ENCODE results near the gene ANO6.

The ANO6 gene

DNA sequence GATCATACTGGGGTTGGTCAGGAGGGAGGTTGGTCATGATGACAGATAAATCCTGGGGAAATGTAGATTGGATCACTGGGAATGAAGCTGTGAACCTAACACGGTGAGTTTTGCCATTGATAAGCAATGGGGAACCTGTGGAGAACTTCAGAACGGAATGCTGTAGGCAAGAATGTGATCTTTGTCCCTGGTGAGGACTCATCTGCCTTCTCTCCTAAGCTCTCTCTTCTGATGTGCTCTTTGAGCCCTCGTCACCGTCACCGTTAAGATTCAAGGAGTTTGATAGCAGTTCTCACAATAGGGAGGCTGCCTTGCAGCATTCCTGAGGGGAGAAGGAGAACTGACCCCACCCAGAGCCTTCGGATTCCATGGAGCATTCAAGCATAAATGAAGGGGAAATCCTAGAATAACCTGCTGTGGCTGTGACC is 217.6 kb downstream of the ANO6 start:
- no peak overlapping the region for H3K4me3 ChIP-seq (ENCODE audit: low read length)
- TF ChIP-seq, protein P1, sequence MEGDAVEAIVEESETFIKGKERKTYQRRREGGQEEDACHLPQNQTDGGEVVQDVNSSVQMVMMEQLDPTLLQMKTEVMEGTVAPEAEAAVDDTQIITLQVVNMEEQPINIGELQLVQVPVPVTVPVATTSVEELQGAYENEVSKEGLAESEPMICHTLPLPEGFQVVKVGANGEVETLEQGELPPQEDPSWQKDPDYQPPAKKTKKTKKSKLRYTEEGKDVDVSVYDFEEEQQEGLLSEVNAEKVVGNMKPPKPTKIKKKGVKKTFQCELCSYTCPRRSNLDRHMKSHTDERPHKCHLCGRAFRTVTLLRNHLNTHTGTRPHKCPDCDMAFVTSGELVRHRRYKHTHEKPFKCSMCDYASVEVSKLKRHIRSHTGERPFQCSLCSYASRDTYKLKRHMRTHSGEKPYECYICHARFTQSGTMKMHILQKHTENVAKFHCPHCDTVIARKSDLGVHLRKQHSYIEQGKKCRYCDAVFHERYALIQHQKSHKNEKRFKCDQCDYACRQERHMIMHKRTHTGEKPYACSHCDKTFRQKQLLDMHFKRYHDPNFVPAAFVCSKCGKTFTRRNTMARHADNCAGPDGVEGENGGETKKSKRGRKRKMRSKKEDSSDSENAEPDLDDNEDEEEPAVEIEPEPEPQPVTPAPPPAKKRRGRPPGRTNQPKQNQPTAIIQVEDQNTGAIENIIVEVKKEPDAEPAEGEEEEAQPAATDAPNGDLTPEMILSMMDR (conservative IDR thresholded peaks at IDR 0.05; ENCODE audit: low read depth, low read length) = no peak
- no peak for DNase-seq (ENCODE audit: low read depth)

DNA sequence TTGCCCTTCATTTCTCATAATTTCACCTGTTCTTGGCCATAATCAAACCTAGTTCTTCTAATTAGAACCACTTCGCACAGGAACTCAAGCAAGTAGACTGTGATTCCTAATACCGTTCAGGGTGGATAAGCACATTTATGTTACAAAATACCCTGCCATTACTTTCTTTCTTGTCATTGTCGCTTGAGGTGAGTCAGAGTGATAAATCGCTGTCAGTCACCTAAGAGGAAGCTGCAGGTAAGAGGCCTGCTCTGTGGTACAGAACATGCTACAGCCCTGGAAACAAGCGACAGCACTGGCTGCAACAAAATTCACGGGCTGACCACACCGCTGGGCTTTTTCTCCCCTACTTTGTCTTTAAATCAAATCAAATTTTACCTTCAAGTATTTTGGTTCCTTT is 218.2 kb downstream of the ANO6 start:
- TF ChIP-seq, protein P1 (conservative IDR thresholded peaks at IDR 0.05; ENCODE audit: low read depth, low read length) = no peak
- no peak overlapping the region for H3K4me3 ChIP-seq (ENCODE audit: low read length)
- DNase-seq (ENCODE audit: low read depth) = no peak

DNA sequence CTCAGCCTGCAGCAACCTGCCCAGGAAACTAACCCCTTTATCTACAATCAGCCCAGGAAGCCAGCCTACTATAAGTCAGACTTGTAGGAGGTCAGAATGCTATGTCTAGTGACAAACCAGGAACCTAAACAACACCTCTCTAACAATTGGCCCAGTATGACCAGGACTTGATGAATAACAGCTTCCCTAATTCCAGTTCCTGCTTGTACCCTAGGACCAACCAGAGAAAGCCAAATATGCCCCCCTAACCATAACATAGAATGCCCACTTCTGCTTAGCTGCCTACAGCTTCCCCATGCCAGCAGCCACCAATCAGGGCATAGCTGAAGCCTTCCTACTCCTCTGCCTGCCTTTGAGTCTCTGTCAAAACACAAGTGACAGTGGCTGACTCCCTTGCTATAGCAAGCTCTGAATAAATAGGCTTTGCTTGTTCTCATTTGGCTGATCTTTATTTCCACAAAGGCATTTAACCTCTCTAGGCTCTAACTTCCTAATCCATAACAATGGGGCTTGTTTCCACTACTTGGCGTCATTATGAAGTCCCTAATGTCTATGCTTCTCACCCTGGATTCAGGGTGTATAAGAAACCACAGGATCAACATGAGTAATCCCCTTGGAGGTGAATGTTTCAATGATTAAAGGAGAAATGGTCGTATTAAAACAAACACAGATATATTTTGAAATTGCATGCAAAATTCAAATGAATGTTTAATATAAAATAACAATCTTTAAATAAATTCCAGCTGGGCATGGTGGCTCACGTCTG is 220.2 kb downstream of the ANO6 start:
- DNase-seq (ENCODE audit: low read depth) = peak; percentile 80
- TF ChIP-seq, protein P1 (conservative IDR thresholded peaks at IDR 0.05; ENCODE audit: low read depth, low read length) = no peak
- H3K4me3 ChIP-seq (ENCODE audit: low read length) = no peak overlapping the region

DNA sequence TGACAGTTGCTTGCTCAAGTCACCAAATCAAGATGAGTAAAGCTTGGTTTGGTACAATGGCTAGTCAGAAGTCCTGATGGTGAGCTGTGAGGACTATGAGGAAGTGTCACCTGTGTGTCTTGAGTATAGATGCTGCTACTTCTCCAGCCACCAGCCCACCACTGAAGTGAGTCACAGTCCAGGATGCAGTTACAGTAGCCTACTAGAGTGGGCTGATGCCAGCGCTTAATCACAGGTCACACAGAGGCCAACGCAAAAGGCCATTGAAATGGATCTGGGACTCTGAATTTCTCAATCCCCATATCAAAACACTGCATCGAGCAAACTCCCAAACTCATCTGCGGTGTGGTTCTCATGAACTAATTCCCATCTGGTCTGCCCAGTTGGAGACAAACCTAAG is 223.1 kb downstream of the ANO6 start:
- H3K4me3 ChIP-seq (ENCODE audit: low read length) = no peak overlapping the region
- TF ChIP-seq, protein P1 (conservative IDR thresholded peaks at IDR 0.05; ENCODE audit: low read depth, low read length) = no peak
- DNase-seq (ENCODE audit: low read depth) = peak; percentile 26

DNA sequence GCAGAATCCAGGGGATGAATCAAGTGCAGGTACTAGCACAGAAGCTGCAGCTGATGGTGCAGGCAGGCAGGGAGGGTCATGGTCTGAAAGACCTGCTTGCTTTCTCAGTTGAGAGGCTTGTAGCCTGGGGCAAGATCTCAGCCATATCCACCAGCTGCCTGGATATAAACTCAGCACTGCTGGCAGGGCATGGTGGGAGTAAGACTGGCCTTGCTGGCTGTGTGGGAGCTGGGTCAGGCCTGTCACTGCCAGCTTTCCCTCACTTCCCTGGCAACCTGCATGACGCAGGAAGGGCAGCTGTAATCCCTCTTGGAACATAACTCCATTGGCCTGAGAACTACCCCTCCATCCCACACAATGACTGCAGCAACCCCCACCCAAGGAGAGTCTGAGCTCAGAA is 230.1 kb downstream of the ANO6 start:
- TF ChIP-seq, protein P1 (conservative IDR thresholded peaks at IDR 0.05; ENCODE audit: low read depth, low read length) = no peak
- DNase-seq (ENCODE audit: low read depth) = no peak
- H3K4me3 ChIP-seq (ENCODE audit: low read length) = no peak overlapping the region

DNA sequence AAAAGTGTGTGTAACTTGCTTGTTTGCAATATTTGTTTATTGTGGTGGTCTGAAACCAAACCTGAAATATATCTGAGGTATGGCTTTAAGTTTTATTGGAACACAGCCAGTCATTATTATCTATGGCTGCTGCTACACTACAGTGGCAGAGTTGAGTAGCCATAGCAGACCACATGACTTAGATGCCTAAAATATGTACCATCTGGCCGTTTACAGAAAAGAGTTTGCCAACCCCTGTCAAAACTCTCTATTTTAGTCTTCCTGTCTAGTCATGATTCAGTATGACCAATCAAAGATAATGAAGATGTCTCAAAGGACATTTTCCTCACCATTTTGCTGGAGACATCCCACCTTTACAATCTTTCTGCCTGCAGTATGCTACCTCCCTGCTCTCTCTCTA is 242.3 kb downstream of the ANO6 start:
- no peak for DNase-seq (ENCODE audit: low read depth)
- TF ChIP-seq, protein P1 (conservative IDR thresholded peaks at IDR 0.05; ENCODE audit: low read depth, low read length) = no peak
- H3K4me3 ChIP-seq (ENCODE audit: low read length) = no peak overlapping the region
